ENCODE results near the gene ZC3H10. TPM values are rescaled to one million over a fixed set of nuclear protein-coding genes. Genes with fewer than 3 reads are reported as not detected.

ZC3H10 gene
- total and polyA plus RNA-seq, 2 of the 4 experiments (the other 2 are of a cell fraction), result 1.5 to 3.6 TPM

DNA sequence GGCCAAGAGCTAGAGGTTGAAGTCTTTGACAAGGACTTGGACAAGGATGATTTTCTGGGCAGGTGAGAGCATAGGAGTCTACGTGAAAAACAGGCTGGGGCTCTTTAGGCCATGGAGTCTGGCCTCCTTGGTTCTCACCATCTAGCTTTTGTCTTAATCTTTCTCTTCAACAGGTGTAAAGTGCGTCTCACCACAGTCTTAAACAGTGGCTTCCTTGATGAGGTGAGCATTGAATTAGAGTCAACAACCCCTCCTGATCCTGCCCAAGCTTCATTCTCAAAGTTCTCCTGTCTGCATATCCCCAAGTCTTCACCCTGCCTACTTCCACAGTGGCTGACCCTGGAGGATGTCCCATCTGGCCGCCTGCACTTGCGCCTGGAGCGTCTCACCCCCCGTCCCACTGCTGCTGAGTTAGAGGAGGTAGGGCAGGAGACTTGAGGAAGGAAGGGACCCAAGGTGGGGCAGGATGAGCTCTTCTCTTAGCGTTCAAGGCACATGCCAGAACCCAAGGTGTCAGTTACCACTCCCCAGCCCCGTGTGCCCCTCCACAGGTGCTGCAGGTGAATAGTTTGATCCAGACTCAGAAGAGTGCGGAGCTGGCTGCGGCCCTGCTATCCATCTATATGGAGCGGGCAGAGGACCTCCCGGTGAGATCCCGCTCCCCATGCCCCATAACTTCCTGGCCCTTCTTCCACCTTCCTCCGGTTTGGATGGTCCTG lies 19.9 kb downstream of the ZC3H10 start:
- POLR2A ChIA-PET (ENCODE audit: unreplicated experiment), result interaction anchor here (0.7 kb wide), 1 partner anchor 31 kb away, joined by 3 read pairs; no protein-coding TSS in a partner anchor
- dilution Hi-C loops (cut with HindIII; ENCODE audit: low sequenced_read_pairs, unreplicated experiment), result no loop called here
- H3K36me3 ChIP-seq (ENCODE audit: control insufficient read depth, insufficient read depth, low read length), result peaks cover 70% of the 10 kb centered on the region

More for the DNA sequence above, 19.9 kb downstream of the ZC3H10 start:
- H3K23ac ChIP-seq (ENCODE audit: low read depth, low read length), result no peak overlapping the region
- no peak overlapping the region for H2BK5ac ChIP-seq (ENCODE audit: low read depth, low read length, poor library complexity, severe bottlenecking)
- no peak overlapping the region for H4K8ac ChIP-seq (ENCODE audit: low read depth in 2 of 2, low read length in 2 of 2)
- peaks cover 15 to 27% of the 10 kb centered on the region in 2 experiments; a peak in 3 of 4 replicates for H3K79me1 ChIP-seq (ENCODE audit: low read depth in 1 of 2, low read length in 2 of 2)
- peaks cover 7% of the 10 kb centered on the region; the same call in 1 of the 2 replicates for H3K9me1 ChIP-seq (ENCODE audit: insufficient read depth, low read length)
- H3K18ac ChIP-seq (ENCODE audit: low read depth, low read length), result no peak overlapping the region
- no peak overlapping the region for H2BK15ac ChIP-seq (ENCODE audit: low read depth, low read length)
- H3K4me1 ChIP-seq (ENCODE audit: control insufficient read depth, insufficient read depth, low read length), result no peaks in the 10 kb centered on the region
- no peak for ATAC-seq (ENCODE audit: low read depth)
- H3K14ac ChIP-seq (replicated peaks; ENCODE audit: low read depth, low read length), result no peak overlapping the region
- no peaks in the 10 kb centered on the region for H3K9me3 ChIP-seq (ENCODE audit: control insufficient read depth, insufficient read depth, low read length)
- WGBS, 2 experiments (ENCODE audit: extremely low coverage in 2 of 2, insufficient read length in 1 of 2), result 100% methylated on average over 1 of the region's 14 CpGs; no CpG with 5 or more reads in 1 of the 2 experiments
- H2AK5ac ChIP-seq (ENCODE audit: low read depth, low read length), result no peak overlapping the region
- peak overlapping the region; percentile 61 for H2AK9ac ChIP-seq (replicated peaks; ENCODE audit: low read depth, low read length, poor library complexity)
- no peak overlapping the region for H2BK20ac ChIP-seq (ENCODE audit: low read depth, low read length)
- no peak overlapping the region for H3K4me2 ChIP-seq (ENCODE audit: low read depth, low read length)
- no peak overlapping the region for H3K56ac ChIP-seq (ENCODE audit: extremely low read depth, insufficient read depth, low read length)
- in situ Hi-C loops (cut with MboI; ENCODE audit: low sequenced_read_pairs), result no loop called here
- no peaks in the 10 kb centered on the region for H3K27me3 ChIP-seq (ENCODE audit: control insufficient read depth, insufficient read depth, low read length)
- no peak overlapping the region for H3K9ac ChIP-seq (ENCODE audit: low read depth, low read length)
- TSS peak; percentile 83 for BruUV-seq (replicated peaks)
- no peak overlapping the region for H3K4me3 ChIP-seq (ENCODE audit: insufficient read depth, low read depth, low read length)
- H2BK120ac ChIP-seq (ENCODE audit: low read depth, low read length), result no peak overlapping the region
- H4K5ac ChIP-seq (ENCODE audit: low read depth, low read length), result no peak overlapping the region
- CTCF ChIA-PET, result no interaction called here
- no peak overlapping the region for H4K91ac ChIP-seq (ENCODE audit: insufficient read depth, low read depth, low read length)
- intact Hi-C loops (cut with micrococcal nuclease), result no loop called here
- H2AFZ ChIP-seq (replicated peaks; ENCODE audit: low read length, poor library complexity), result no peak overlapping the region
- no peak for DNase-seq
- H4K20me1 ChIP-seq (ENCODE audit: insufficient read depth, low read length), result no peaks in the 10 kb centered on the region; the same call in 1 of the 2 replicates
- TF ChIP-seq POLR2A (IDR thresholded peaks at IDR 0.05; ENCODE audit: low read depth, low read length) (no peak), CHD1 (IDR thresholded peaks at IDR 0.05; ENCODE audit: low read depth, low read length) (no peak), MAFK (IDR thresholded peaks at IDR 0.05; ENCODE audit: low read depth, low read length) (no peak), RFX5 (IDR thresholded peaks at IDR 0.05; ENCODE audit: low read depth, low read length) (no peak), BHLHE40 (IDR thresholded peaks at IDR 0.05; ENCODE audit: low read depth, low read length) (no peak), RAD21 (IDR thresholded peaks at IDR 0.05; ENCODE audit: low read length) (no peak), RCOR1 (IDR thresholded peaks at IDR 0.05; ENCODE audit: insufficient replicate concordance, low read length) (no peak)
- TF ChIP-seq, protein P1, sequence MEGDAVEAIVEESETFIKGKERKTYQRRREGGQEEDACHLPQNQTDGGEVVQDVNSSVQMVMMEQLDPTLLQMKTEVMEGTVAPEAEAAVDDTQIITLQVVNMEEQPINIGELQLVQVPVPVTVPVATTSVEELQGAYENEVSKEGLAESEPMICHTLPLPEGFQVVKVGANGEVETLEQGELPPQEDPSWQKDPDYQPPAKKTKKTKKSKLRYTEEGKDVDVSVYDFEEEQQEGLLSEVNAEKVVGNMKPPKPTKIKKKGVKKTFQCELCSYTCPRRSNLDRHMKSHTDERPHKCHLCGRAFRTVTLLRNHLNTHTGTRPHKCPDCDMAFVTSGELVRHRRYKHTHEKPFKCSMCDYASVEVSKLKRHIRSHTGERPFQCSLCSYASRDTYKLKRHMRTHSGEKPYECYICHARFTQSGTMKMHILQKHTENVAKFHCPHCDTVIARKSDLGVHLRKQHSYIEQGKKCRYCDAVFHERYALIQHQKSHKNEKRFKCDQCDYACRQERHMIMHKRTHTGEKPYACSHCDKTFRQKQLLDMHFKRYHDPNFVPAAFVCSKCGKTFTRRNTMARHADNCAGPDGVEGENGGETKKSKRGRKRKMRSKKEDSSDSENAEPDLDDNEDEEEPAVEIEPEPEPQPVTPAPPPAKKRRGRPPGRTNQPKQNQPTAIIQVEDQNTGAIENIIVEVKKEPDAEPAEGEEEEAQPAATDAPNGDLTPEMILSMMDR (conservative IDR thresholded peaks at IDR 0.05; ENCODE audit: low read depth, low read length), result no peak
- no peak overlapping the region for H3K4ac ChIP-seq (ENCODE audit: low read depth, low read length)
- H3K27ac ChIP-seq (ENCODE audit: insufficient read depth, low read length), result no peak overlapping the region

Measured in IMR-90 (cell line).